K562 (cell line): ENCODE data around the gene TRAF7. TPM values are rescaled to one million over a fixed set of nuclear protein-coding genes. Genes with fewer than 3 reads are reported as not detected.

Source experiments
- ARID1B ChIP-seq: fragments of 450-650 bp; IDR thresholded peaks from 2 replicates; pipeline ENCODE4 v1.6.1; 2016; ENCODE audit warnings: antibody characterized with exemption, mild to moderate bottlenecking, inconsistent platforms
- COPS2 ChIP-seq: fragments of 450-650 bp; conservative IDR thresholded peaks from 2 replicates; pipeline ENCODE4 v1.6.1; 2016; ENCODE audit warnings: mild to moderate bottlenecking, moderate library complexity
- HDAC1 ChIP-seq, 2 experiments: fragments of 450-650 bp; IDR thresholded peaks; 2 replicates each; pipeline ENCODE4 v1.6.1; 2016 to 2017; ENCODE audit warnings: inconsistent platforms in 1 of 2, mild to moderate bottlenecking in 1 of 2, moderate library complexity in 1 of 2
- HIVEP1 ChIP-seq: fragments of 250-450 bp; sonication (Bioruptor Pico); IDR thresholded peaks from 2 replicates; pipeline ENCODE4 v1.4.0; 2020; ENCODE audit warnings: mild to moderate bottlenecking
- NR2C2 ChIP-seq, 2 experiments: fragments of 200-800 bp in 1 of 2; sonication (Bioruptor generic) in 1 of 2; sonication (generic) in 1 of 2; formaldehyde crosslinking in 1 of 2; IDR thresholded peaks; 2 replicates each; pipeline versions ENCODE4 v1.6.1 to v1.8.0; 2016 to 2022; ENCODE audit warnings: mild to moderate bottlenecking in 1 of 2, missing compliant biosample characterization in 1 of 2, missing genetic modification characterization in 1 of 2, missing genetic modification reagents in 1 of 2
- NR3C1 ChIP-seq: sonication (generic); formaldehyde crosslinking; IDR thresholded peaks from 2 replicates; pipeline ENCODE4 v1.8.1; 2022; ENCODE audit warnings: missing genetic modification reagents
- POU5F1 ChIP-seq: fragments of 150-350 bp; IDR thresholded peaks from 2 replicates; pipeline ENCODE4 v1.6.1; 2014; ENCODE audit warnings: borderline replicate concordance, low read length, low read depth, mild to moderate bottlenecking; ENCODE audit not compliant: partially characterized antibody
- PRMT5 ChIP-seq: sonication (generic); formaldehyde crosslinking; IDR thresholded peaks from 2 replicates; pipeline ENCODE4 v1.5.0; 2020; ENCODE audit warnings: missing genetic modification reagents
- PYGO2 ChIP-seq: fragments of 450-650 bp; IDR thresholded peaks from 2 replicates; pipeline ENCODE4 v1.6.1; 2016; ENCODE audit warnings: mild to moderate bottlenecking, missing genetic modification characterization, moderate library complexity, missing compliant biosample characterization
- RERE ChIP-seq: sonication (generic); formaldehyde crosslinking; IDR thresholded peaks from 2 replicates; pipeline ENCODE4 v1.8.0; 2023; ENCODE audit warnings: missing genetic modification reagents, mild to moderate bottlenecking, borderline replicate concordance
- SMARCC2 ChIP-seq: fragments of 450-650 bp; IDR thresholded peaks from 2 replicates; pipeline ENCODE4 v1.6.1; 2017; ENCODE audit warnings: antibody characterized with exemption, moderate library complexity, mild to moderate bottlenecking, low read depth
- SRSF1 ChIP-seq: fragments of 200-400 bp; formaldehyde crosslinking; IDR thresholded peaks from 2 replicates; pipeline ENCODE4 v1.6.1; 2017; ENCODE audit warnings: mild to moderate bottlenecking, low read depth, low read length, moderate library complexity
- U2AF1 ChIP-seq: fragments of 200-400 bp; formaldehyde crosslinking; optimal IDR thresholded peaks from 2 replicates; pipeline ENCODE3; 2017; ENCODE audit warnings: mild to moderate bottlenecking, low read depth, low read length, moderate library complexity
- XRCC3 ChIP-seq: fragments of 450-650 bp; IDR thresholded peaks from 2 replicates; pipeline ENCODE4 v1.6.1; 2017; ENCODE audit warnings: mild to moderate bottlenecking, moderate library complexity
- ZC3H4 ChIP-seq: sonication (generic); formaldehyde crosslinking; IDR thresholded peaks from 2 replicates; pipeline ENCODE4 v1.9.0; 2021; ENCODE audit warnings: missing genetic modification reagents, borderline replicate concordance
- ZNF124 ChIP-seq: sonication (generic); formaldehyde crosslinking; IDR thresholded peaks from 2 replicates; pipeline ENCODE4 v1.8.1; 2022; ENCODE audit warnings: missing genetic modification reagents
- ZNF146 ChIP-seq: IDR thresholded peaks from one replicate; pipeline ENCODE4 v1.6.1; 2018; ENCODE audit warnings: missing compliant biosample characterization; ENCODE audit not compliant: unreplicated experiment
- ZNF23 ChIP-seq: fragments of 250-450 bp; sonication (Bioruptor Pico); IDR thresholded peaks from 2 replicates; pipeline ENCODE4 v1.4.0; 2020; ENCODE audit warnings: mild to moderate bottlenecking
- ZNF347 ChIP-seq: fragments of 450-650 bp; formaldehyde crosslinking; IDR thresholded peaks from 2 replicates; pipeline ENCODE4 v1.4.0; 2020; ENCODE audit warnings: low read depth, mild to moderate bottlenecking, moderate library complexity
- ZNF644 ChIP-seq: fragments of 200-800 bp; sonication (Bioruptor generic); IDR thresholded peaks from 2 replicates; pipeline ENCODE4 v1.6.1; 2016; ENCODE audit warnings: low read depth, missing genetic modification characterization, missing compliant biosample characterization
- polyA plus RNA-seq, 8 experiments: library from polyadenylated mRNA; depleted of rRNA in 4 of 8; stranded (reverse) in 5 of 8; unstranded in 3 of 8; fragments of >200 nt; fragmentation: Nextera tagmentation in 2 of 8; fragmentation: Illumina TruSeq in 1 of 8; extraction: Ambion mirVana in 2 of 8; extraction: Trizol in 1 of 8; gene quantifications; 2 replicates each; pipeline versions ENCODE4 v1.2.1 to v1.2.3, GENCODE V29; 2011 to 2014; ENCODE audit warnings: inconsistent platforms in 1 of 8, missing spikeins in 1 of 8
- total RNA-seq, 7 experiments: library from RNA; depleted of rRNA in 6 of 7; stranded (reverse); fragments of >200 nt in 6 of 7; fragmentation: Illumina TruSeq in 2 of 7; extraction: Trizol in 2 of 7; gene quantifications; 2 replicates each; pipeline versions ENCODE4 v1.2.1 to v1.2.3, GENCODE V29; 2011 to 2021; ENCODE audit warnings: low replicate concordance in 1 of 7
- TF ChIP-seq, protein P1 (sequence below): fragments of 450-650 bp; IDR thresholded peaks from 2 replicates; pipeline ENCODE4 v1.6.1; 2018; ENCODE audit warnings: mild to moderate bottlenecking, low read depth; ENCODE audit not compliant: partially characterized antibody

The TRAF7 gene
- total and polyA plus RNA-seq, 9 of the 15 experiments (the other 6 are each of a cell fraction or from before 2014, with no cell fraction given), result 1.1 to 113 (median 41.6) TPM

DNA sequence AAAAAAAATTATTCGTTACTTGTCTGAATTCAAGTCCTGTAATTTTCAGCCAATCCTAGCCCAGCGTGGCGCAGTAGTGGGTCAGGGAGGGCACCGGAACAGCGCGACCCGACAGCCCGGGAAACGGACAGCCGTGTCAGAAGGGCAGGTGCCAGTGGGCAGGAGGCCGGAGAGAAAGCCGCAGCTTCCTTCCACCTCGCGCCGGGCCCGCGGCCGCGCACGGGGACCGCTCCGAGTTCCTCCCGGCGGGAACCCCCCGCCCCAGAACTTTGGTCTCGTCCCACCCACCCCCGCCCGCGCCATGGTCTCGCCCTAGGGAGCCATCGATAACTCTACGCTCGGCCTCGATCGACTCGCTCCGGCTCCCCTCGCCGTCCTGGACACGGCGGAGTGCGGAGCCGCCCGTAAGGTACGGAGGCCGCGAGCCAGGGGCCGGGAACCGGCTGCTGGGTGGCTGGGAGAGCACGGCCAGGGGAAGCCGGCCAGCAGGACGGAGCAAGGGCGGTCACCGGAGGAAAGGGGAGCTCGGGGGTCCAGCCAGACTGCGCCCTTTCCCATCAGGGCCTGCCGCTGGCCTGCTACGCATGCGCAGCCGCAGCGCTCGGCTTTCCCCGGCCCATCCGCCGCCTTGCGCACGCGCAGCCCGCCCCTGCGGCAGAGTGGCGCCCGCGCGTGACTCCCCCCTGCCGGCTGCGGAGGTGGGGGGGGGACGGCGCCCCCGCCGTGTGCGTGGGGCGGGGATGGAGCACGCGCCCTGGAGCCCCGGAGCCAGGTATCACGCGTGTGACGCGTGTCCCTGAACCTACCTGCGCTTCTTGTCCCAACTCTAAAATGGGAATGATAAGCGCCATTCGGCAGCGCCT, 49.8 kb downstream of the TRAF7 start, which contains the start of gene MLST8 (continued):
- TF ChIP-seq, protein P1, sequence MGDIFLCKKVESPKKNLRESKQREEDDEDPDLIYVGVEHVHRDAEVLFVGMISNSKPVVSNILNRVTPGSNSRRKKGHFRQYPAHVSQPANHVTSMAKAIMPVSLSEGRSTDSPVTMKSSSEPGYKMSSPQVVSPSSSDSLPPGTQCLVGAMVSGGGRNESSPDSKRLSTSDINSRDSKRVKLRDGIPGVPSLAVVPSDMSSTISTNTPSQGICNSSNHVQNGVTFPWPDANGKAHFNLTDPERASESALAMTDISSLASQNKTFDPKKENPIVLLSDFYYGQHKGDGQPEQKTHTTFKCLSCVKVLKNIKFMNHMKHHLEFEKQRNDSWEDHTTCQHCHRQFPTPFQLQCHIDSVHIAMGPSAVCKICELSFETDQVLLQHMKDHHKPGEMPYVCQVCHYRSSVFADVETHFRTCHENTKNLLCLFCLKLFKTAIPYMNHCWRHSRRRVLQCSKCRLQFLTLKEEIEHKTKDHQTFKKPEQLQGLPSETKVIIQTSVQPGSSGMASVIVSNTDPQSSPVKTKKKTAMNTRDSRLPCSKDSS, result no peak
- TF ChIP-seq PRMT5 (no peak), NR3C1 (CRISPR knock-in tag) (no peak), SRSF1 (no peak), ZNF644 (peak; percentile 39; the same call in 1 of the 2 replicates), HDAC1 (IDR thresholded peaks at IDR 0.05) (peak in 1 of 2 experiments; percentile 67; a peak in 1 of 4 replicates), HIVEP1 (CRISPR knock-in tag) (no peak), U2AF1 (peak; percentile 53), RERE (no peak; the same call in 1 of the 2 replicates), POU5F1 (peak; percentile 48), ZNF347 (CRISPR knock-in tag) (no peak), ZNF146 (no peak), SMARCC2 (no peak), ZNF124 (no peak), ZC3H4 (CRISPR knock-in tag) (no peak), ZNF23 (CRISPR knock-in tag) (no peak), XRCC3 (no peak), NR2C2 (CRISPR knock-in tag; IDR thresholded peaks at IDR 0.05) (no peak), NR2C2 (tag; IDR thresholded peaks at IDR 0.05) (no peak), COPS2 (no peak), ARID1B (peak; percentile 25), PYGO2 (tag) (no peak)
